HG03442 (cell line): Measurements from ENCODE around the gene DOCK1.

Source experiments
- ATAC-seq: cut with Tn5 transposase; IDR thresholded peaks from one replicate; pipeline ENCODE4 v1.9.1; 2021; ENCODE audit warnings: mild to moderate bottlenecking, moderate library complexity; ENCODE audit not compliant: unreplicated experiment

DOCK1 gene

DNA sequence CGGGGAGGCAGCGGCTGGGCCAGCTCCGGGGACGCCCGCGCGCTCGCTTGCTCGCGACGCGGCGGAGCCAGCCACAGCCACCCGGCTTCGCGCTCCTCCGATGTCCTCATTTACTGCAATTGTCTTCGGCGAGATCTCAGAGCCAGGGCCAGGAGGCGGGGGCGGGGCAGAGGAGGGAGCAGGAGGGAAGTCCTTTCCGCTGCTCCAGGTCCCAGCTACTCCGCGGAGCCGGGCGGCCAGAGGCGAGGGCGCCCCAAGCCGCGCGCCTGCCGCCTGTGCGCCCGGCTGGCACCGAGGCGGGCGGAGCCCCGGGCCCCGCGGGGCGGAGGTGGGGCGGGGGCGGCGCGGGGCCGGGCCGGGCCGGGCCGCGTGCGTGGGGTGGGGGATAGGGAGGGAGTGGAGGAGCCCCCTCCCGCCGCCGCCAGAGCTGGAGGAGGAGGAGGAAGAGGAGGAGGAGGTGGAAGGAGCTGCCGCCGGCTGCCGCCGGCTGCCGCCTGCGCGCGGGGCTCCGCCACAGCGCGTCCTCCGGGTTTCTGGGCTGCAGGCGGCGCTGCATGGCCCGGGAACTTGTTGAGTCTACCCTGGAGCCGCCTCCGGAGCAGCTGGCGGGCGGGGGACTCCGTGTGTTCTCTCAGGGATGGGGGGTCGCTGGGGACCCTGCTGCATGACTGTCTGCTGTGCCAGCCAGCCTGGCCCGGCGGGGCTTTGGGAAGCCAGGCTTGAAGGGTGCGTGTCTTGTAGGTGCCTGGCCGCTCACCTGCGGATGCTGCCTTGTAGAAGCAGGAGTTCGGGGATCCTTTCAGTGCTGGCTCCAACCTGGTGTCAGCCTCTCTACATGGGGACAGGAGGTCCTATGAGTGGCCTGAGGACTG, 291.3 kb downstream of the DOCK1 start, which contains the start of gene INSYN2A:
TSS of gene INSYN2A (minus strand) at position 310 of the 872 bp plus-strand sequence. CDS start 20,196 bp downstream, outside the sequence.
- ATAC-seq, result no peak

- no peak for ATAC-seq
These were observed 291.9 kb downstream of the DOCK1 start for GRCh38 chr10:127197154-127197432.

GRCh38 chr10:127198307-127198706, 293.1 kb downstream of the DOCK1 start:
- ATAC-seq, result no peak

DNA sequence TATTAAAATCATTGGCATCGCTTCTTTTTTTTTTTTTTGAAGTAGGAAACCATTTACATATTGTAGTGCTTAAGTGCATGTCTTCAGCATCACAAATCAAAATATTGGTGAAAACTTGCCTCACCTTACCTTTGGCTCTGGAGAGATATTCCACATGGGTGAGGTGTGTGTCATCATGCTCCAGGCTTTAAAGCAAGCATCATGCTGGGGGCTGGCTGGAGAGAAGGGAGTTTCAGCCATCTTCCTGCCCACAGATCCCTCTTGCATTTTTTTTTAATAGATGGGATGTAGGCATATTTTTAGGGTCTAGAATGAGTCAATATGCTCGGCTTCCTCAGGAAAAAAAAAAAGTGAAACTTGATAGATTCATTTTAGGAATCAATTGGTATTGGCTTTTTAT, 293.5 kb downstream of the DOCK1 start:
- ATAC-seq, result no peak

DNA sequence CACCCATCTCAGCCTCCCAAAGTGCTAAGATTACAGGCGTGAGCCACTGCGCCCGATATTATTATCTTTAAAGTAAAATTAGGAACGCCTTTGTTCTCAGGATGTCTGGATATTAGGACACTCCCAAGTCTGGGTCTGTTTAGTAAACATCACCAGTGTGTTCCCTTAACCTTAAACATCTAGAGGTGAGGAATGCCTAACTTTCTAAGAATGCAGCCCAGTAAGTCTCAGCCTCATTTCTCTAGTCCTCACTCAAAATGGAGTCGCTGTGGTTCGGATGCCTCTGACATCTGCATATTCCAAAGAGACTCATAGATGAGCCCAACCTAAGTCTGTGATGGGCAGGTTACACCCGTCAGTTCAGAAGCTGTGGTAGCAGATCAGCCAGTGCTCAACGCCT, 295.4 kb downstream of the DOCK1 start:
- ATAC-seq, result no peak

DNA sequence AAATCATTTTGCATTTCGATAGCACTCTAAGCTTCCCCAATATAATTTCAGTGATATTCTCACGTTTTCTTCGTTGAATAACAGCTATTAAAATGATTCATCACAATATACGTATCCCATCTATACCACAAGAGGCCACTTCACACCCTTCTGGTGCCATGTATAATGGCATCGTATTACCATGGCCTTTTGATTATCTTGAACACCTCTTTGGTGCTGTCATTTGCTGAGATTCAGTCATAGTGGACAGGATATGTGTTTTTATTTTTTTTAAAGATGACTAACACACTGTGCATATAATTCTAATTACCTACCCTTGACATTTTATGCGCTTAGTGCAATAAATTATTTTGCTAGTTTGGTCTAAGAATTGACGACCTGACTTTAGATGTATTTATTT, 297.8 kb downstream of the DOCK1 start:
- ATAC-seq, result no peak

DNA sequence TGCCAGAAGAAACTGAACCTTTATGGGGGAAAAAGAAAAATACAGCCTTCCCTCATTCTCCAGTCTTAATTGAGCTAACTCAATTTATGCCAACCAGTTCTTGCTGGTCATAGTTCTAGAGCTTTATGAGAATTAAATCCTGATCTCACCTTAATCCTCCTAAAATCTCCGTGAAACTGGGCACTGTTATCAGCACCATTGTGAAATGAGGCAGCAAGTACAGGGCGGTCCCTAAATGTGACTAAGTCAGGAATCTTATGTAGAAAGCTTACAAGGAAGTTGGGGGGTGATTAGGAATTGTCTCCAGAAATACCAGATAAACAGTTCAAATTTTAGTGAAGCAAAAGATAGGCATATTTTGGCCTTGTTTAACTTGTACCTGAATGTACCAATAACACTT, 301.9 kb downstream of the DOCK1 start:
- ATAC-seq, result no peak

- ATAC-seq, result no peak
These were observed 305.8 kb downstream of the DOCK1 start for GRCh38 chr10:127210936-127211466.

GRCh38 chr10:127215866-127216265, 310.6 kb downstream of the DOCK1 start:
- ATAC-seq, result no peak

- ATAC-seq, result no peak
These were observed 311.0 kb downstream of the DOCK1 start for GRCh38 chr10:127216274-127216673.

GRCh38 chr10:127216786-127217185, 311.6 kb downstream of the DOCK1 start:
- ATAC-seq, result no peak

GRCh38 chr10:127218658-127219057, 313.4 kb downstream of the DOCK1 start:
- no peak for ATAC-seq

GRCh38 chr10:127221281-127221680, 316.1 kb downstream of the DOCK1 start:
- ATAC-seq, result no peak

DNA sequence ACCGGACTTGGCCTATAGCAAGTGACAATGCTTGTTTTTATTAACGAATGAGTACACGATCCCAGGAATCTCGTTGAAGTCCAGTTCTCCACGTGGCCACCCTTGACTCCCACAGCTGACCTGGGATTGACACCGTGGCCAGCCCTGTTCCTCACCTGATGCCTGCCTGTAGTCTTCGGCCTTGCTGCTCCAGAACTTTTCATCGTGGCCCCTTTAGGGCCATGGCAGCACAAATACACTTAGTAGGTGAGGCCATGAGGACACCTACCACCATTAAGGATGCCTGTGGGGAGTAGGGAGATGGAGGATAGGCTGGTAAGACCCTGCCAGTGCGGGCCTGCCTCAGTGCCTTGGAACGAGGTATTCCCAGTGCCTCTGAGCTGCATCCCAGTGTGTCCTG, 321.8 kb downstream of the DOCK1 start:
- no peak for ATAC-seq

- ATAC-seq, result no peak
These were observed 322.4 kb downstream of the DOCK1 start for GRCh38 chr10:127227663-127228062.

DNA sequence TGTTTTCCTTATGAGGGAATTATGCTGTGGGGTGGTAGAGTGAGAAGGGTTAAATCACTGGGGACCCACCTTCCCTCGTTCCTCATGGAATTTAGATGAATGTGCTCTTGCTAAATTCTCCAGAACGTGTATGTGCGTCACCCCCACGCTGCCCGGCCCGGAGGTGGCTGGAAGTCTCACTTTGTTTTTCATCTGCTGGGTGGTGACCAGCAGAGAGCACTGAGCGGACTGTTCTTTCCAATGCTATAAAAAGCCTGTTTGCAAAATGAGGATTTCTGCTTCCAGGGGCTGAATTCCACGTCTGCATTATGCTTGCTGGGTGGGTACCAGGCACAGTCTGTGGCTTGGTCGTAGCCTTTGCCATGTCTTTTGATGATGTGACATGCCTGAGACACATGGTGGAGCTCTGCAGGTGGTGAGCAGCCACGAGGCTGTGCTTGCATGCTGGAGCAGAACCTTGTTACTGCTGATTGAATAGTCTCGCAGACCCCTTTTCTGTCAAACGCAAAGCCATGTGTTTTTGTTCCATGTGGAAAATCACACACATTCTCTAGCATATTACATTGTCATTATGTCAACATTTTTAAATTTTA, 323.1 kb downstream of the DOCK1 start:
- no peak for ATAC-seq

DNA sequence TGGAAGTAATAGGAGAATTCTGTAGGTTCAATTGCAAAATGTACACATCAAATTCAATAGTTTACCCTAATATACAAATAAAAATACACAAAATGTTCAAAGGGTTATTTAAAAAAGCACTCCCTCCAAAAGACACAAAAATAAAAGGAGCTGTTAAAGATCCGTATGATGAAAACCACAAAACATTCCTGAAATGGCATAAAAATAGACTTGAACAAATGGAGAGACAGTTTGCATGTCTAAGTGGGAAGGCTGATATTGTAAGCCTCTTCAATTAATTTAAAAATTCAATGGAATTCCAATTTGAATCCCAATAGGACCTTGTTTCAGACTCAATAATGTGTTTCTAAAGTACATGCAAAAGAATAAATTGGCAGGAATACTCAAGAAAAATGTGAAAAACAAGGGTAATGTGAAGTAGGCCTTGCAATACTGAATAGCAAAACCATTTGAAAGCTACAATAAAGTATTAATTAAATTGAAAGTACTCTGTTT, 329.1 kb downstream of the DOCK1 start:
- no peak for ATAC-seq

- ATAC-seq, result no peak
These were observed 331.0 kb downstream of the DOCK1 start for GRCh38 chr10:127236266-127236665.

GRCh38 chr10:127242914-127243313, 337.7 kb downstream of the DOCK1 start:
- no peak for ATAC-seq

DNA sequence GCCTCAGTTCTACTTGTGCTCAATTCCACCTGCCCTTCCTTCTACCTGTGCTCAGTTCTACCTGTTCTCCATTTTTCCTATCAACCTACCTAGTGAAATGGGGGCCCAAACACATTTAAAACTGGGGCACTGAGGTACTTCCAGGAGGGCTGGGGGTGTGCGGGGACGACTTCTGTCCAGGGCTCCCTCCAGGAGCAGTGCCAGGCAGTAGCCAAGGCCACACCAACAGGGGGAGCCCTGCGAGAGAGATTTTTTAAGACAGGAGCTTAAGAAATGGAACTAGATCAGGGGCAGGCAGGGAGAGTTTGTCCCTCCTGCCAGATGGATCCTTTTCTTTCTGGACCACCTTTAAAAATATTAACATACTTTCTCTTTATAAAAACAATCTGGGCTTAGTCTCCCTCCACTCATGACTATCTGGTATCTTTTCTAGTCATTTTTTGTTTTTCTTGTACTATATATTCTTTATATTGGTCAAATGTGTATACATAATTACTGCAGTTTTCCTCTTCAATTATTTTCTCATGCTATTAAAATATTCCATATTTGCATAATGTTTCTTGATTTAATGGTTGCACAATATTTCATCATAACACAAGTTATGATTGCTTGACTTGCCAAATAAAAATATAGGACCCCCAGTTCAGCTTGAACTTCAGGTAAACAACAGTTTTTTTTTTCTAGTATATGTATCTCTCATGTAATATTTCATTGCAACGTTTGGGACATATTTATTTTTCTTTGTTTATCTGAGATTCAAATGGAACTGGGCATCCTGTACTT, 338.5 kb downstream of the DOCK1 start:
- no peak for ATAC-seq

DNA sequence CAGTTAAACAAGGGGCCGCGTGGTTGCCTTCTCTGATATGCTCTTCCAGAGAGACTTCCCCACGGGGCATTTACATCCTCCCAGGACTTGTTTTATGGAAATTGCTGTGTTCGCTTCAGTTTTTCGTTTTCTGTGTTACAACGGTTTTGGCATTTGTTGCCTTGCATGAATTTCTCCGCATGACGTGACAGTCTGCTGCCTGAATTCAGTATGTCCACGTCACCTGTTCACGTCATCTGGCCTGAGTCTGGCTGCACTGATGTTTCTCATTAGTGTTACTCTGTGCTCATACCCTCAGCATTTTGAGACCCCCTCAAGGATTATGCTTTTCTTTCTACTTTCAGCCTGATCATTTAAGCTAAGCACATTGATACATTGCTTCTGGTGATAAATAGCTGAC, 340.2 kb downstream of the DOCK1 start:
- ATAC-seq, result no peak
